Peyer's patch (tissue), 4 donors: ENCODE measurements around the gene DTWD2. TPM values are rescaled to one million over a fixed set of nuclear protein-coding genes. Genes with fewer than 3 reads are reported as not detected.
"Not testable (repeated sequence)": the region's sequence is repeated elsewhere in the genome, so short reads cannot be mapped to it uniquely, and the experiment has no call there.

Experiments used
- DNase-seq, 3 donors: peaks; one replicate each; pipeline ENCODE4 v3.0.0-alpha.2; 2017 to 2019
- H3K27ac ChIP-seq, 4 donors: fragments of 200-600 bp; sonication (generic); one replicate each; pipeline ENCODE4 v1.5.1; 2016 to 2019
- H3K27me3 ChIP-seq, 2 donors: fragments of 200-600 bp; sonication (generic); one replicate each; pipeline ENCODE4 v1.5.1; 2019
- H3K36me3 ChIP-seq, 3 donors: fragments of 200-600 bp; sonication (generic); one replicate each; pipeline ENCODE4 v1.5.1; 2016 to 2019
- H3K4me1 ChIP-seq, 4 donors: fragments of 200-600 bp; sonication (generic); one replicate each; pipeline ENCODE4 v1.5.1; 2016 to 2019
- H3K4me3 ChIP-seq, 4 donors: fragments of 200-600 bp; sonication (generic); 1 replicate in 3 of 4; 2 replicates in 1 of 4; pipeline ENCODE4 v1.5.1; 2016 to 2019; ENCODE audit warnings: mild to moderate bottlenecking in 1 of 4
- H3K9me3 ChIP-seq, 4 donors: fragments of 200-600 bp; sonication (generic); one replicate each; pipeline ENCODE4 v1.5.1; 2016 to 2019; ENCODE audit warnings: mild to moderate bottlenecking in 1 of 4
- POLR2A ChIP-seq, 2 donors: fragments of 450-650 bp; IDR thresholded peaks; one replicate each; pipeline ENCODE4 v1.5.1; 2017; ENCODE audit warnings: antibody characterized with exemption in 2 of 2, mild to moderate bottlenecking in 2 of 2, moderate library complexity in 2 of 2
- total RNA-seq, 4 donors: library from RNA; depleted of rRNA; stranded (reverse); fragments of >200 nt; gene quantifications; one replicate each; pipeline ENCODE4 v1.1.0, GENCODE V29; 2016
- TF ChIP-seq, protein P1 (sequence below), 6 experiments: fragments of 450-650 bp in 4 of 6; fragments of 200-600 bp in 2 of 6; sonication (generic) in 1 of 6; IDR thresholded peaks; one replicate each; pipeline ENCODE4 v1.5.1; 2017 to 2019; ENCODE audit warnings: antibody characterized with exemption in 6 of 6, mild to moderate bottlenecking in 3 of 6, moderate library complexity in 1 of 6

The DTWD2 gene
- total RNA-seq, 4 donors from 2014 or later, result 9.9 to 15.6 (median 11.3) TPM

DNA sequence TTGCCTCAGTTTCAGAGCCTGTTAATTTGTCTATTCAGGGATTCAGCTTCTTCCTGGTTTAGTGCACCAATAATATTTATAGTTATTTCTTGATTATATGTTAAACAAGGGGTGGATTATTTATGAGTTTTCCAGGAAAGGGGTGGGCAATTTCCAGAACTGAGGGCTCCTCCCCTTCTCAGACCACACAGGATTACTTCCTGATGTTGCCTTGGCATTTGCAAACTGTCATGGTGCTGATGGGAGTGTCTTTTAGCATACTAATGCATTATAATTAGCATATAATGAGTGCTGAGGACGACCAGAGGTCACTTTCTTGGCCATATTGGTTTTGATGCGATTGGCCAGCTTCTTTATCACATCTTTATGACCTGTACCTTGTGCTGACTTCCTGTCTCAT is 6.2 kb upstream of the DTWD2 start:
- H3K27ac ChIP-seq, result no peak overlapping the region
- no peaks in the 10 kb centered on the region for H3K4me1 ChIP-seq
- H3K27me3 ChIP-seq, result no peaks in the 10 kb centered on the region
- H3K9me3 ChIP-seq, result peaks cover 0 to 5% (median under 1%) of the 10 kb centered on the region in 4 donors
- no peak for TF ChIP-seq POLR2A (IDR thresholded peaks at IDR 0.05)
- TF ChIP-seq, protein P1, sequence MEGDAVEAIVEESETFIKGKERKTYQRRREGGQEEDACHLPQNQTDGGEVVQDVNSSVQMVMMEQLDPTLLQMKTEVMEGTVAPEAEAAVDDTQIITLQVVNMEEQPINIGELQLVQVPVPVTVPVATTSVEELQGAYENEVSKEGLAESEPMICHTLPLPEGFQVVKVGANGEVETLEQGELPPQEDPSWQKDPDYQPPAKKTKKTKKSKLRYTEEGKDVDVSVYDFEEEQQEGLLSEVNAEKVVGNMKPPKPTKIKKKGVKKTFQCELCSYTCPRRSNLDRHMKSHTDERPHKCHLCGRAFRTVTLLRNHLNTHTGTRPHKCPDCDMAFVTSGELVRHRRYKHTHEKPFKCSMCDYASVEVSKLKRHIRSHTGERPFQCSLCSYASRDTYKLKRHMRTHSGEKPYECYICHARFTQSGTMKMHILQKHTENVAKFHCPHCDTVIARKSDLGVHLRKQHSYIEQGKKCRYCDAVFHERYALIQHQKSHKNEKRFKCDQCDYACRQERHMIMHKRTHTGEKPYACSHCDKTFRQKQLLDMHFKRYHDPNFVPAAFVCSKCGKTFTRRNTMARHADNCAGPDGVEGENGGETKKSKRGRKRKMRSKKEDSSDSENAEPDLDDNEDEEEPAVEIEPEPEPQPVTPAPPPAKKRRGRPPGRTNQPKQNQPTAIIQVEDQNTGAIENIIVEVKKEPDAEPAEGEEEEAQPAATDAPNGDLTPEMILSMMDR (IDR thresholded peaks at IDR 0.05), result no peak
- DNase-seq, result no peak
- no peak overlapping the region for H3K4me3 ChIP-seq
- H3K36me3 ChIP-seq, result no peaks in the 10 kb centered on the region

DNA sequence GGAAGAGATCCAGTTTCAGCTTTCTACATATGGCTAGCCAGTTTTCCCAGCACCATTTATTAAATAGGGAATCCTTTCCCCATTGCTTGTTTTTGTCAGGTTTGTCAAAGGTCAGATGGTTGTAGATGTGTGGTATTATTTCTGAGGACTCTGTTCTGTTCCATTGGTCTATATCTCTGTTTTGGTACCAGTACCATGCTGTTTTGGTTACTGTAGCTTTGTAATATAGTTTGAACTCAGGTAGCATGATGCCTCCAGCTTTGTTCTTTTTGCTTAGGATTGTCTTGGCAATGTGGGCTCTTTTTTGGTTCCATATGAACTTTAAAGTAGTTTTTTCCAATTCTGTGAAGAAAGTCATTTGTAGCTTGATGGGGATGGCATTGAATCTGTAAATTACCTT is 4.8 kb upstream of the DTWD2 start:
- DNase-seq, H3K36me3 ChIP-seq, H3K4me1 ChIP-seq, H3K27ac ChIP-seq, H3K27me3 ChIP-seq, H3K9me3 ChIP-seq, H3K4me3 ChIP-seq: not testable (repeated sequence)

DNA sequence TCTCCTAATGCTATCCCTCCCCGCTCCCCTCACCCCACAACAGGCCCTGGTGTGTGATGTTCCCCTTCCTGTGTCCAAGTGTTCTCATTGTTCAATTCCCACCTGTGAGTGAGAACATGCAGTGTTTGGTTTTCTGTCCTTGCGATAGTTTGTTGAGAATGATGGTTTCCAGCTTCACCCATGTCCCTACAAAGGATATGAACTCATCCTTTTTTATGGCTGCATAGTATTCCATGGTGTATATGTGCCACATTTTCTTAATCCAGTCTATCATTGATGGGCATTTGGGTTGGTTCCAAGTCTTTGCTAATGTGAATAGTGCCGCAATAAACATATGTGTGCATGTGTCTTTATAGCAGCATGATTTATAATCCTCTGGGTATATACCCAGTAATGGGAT is 3.7 kb upstream of the DTWD2 start:
- H3K4me1 ChIP-seq, H3K4me3 ChIP-seq, H3K27me3 ChIP-seq, DNase-seq, H3K27ac ChIP-seq, H3K9me3 ChIP-seq, H3K36me3 ChIP-seq: not testable (repeated sequence)

DNA sequence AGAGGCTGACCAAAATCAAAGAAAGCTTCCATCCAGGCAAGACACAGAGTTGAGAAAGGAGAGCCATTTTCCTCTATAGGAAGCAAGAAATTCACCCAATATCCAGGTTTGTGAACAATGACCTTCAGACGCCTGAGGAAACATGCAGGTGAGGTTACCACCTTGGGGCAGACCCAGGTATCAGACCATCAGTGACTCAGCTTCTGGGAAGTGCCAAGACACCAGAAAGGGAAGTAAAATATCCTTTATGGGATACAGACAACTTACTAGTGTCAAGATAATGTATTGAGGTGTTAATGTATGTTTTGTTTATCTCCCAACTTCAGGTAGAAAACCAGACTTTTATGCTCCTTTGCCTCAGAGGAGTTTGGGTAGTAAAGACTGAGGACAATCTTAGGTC is 2.2 kb upstream of the DTWD2 start:
- Histone ChIP-seq H3K27ac (no peak overlapping the region), H3K4me1 (peaks cover 0 to 8% (median 0%) of the 10 kb centered on the region in 4 donors), H3K9me3 (no peaks in the 10 kb centered on the region), H3K4me3 (no peak overlapping the region), H3K36me3 (no peaks in the 10 kb centered on the region), H3K27me3 (no peaks in the 10 kb centered on the region)
- no peak for TF ChIP-seq POLR2A (IDR thresholded peaks at IDR 0.05)
- TF ChIP-seq, protein P1 (IDR thresholded peaks at IDR 0.05), result no peak
- DNase-seq, result no peak

DNA sequence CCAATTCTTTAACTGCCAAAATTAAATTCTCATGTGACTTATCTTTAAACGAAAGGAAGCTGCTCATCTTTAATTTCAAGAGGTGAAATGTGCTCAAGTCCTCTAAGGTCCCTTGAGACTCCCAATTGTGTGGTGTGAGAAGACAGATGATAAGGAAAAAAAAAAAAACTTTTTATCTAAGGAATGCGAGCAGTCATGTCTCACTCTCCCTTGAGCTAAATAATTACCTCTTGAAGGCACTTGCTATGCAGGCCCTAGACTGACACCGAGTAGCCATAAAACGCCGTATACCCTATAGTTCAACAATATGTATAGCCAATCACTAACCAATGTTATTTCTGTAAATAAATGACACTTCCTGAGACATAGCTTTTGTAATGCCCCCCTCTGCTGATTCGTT is 1.5 kb upstream of the DTWD2 start:
- no peak for DNase-seq
- no peak for TF ChIP-seq POLR2A (IDR thresholded peaks at IDR 0.05)
- TF ChIP-seq, protein P1 (IDR thresholded peaks at IDR 0.05), result no peak
- Histone ChIP-seq H3K36me3 (no peaks in the 10 kb centered on the region), H3K27ac (no peak overlapping the region), H3K4me1 (peaks cover 0 to 8% (median 0%) of the 10 kb centered on the region in 4 donors), H3K9me3 (no peaks in the 10 kb centered on the region), H3K27me3 (no peaks in the 10 kb centered on the region), H3K4me3 (no peak overlapping the region)

DNA sequence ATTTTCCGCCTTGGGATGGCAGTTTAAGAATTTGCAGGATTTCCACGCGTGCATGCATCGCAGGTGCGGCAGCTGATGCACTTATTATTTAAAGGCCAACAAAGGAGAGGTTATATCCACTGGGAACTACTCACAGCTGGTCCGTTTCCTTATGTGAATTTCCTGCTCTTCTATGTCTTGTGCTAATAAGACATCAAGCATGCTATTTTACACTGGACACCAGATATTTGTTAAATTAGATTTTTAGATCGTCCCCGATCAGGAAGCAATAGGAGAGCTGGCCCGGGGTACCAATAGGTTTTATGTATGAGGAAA is 476 bp upstream of the DTWD2 start:
- H3K4me1 ChIP-seq, result peaks cover 0 to 8% (median 0%) of the 10 kb centered on the region in 4 donors
- H3K36me3 ChIP-seq, result no peaks in the 10 kb centered on the region
- H3K9me3 ChIP-seq, result no peaks in the 10 kb centered on the region
- no peak for DNase-seq
- TF ChIP-seq, protein P1 (IDR thresholded peaks at IDR 0.05), result no peak
- no peak for TF ChIP-seq POLR2A (IDR thresholded peaks at IDR 0.05)
- peak overlapping the region; percentile 82 to 97 (median 94) for H3K27ac ChIP-seq
- H3K27me3 ChIP-seq, result no peaks in the 10 kb centered on the region
- peak overlapping the region; percentile 76 to 86 (median 80) for H3K4me3 ChIP-seq

DNA sequence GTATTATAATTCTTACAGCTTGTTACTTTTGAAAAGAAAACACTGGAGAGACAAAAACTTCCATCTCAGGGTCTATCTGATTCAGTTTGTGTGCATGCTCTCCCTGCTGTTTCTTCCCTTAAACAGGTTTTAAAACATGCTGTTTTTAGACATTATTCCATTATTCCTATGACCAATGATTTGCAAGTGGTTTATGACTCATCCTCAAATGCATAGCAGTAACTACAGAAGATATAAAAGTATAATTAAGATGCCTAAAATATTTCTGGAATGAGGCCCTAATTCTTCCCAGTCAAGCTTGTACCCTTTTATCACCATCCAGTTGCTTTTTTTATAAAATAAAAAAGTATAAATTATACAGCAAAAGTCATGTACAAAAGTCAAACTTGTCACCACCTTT is 3.7 kb downstream of the DTWD2 start:
- no peak overlapping the region for H3K4me3 ChIP-seq
- no peaks in the 10 kb centered on the region for H3K9me3 ChIP-seq
- H3K36me3 ChIP-seq, result no peaks in the 10 kb centered on the region
- no peaks in the 10 kb centered on the region for H3K27me3 ChIP-seq
- no peak for DNase-seq
- no peak overlapping the region for H3K27ac ChIP-seq
- H3K4me1 ChIP-seq, result peaks cover 0 to 8% (median 0%) of the 10 kb centered on the region in 4 donors
- no peak for TF ChIP-seq POLR2A (IDR thresholded peaks at IDR 0.05)
- TF ChIP-seq, protein P1 (IDR thresholded peaks at IDR 0.05), result no peak
